Activated T-cell treated with anti-CD3 and anti-CD28 coated beads for 4 hours (primary cell): ENCODE measurements around the gene XKR3.
"Not testable (repeated sequence)": the region's sequence is repeated elsewhere in the genome, so short reads cannot be mapped to it uniquely, and the experiment has no call there.

Experiments
- DNase-seq: peaks from one replicate; pipeline ENCODE4 v3.0.0-alpha.2; 2020

XKR3 gene

DNA sequence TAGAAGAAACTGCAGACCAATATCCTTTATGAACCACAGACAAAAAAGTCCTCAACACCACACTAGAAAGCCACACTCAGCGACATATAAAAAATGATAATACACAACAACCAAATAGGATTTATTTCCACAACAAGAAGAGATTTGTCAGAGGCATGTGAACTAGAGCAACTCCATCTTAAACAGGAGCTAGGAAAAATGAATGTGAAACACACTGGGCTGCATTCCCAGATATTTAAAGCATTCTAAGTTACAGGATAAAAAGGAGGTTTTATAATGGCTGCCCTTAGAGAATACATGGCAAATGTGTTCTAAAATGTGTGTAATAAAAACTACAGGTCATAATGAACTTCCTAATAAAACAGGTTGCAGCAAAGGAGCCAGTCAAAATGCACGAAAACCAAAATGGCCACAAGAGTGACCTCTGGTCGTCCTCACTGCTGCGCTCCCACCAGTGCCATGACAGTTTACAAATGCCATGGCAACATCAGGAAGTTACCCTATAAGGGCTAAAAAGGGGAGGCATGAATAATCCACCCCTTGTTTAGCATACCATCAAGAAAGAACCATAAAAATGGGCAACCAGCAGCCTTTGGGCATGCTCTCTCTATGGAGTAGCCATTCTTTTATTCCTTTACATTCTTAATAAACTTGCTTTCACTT lies 21.8 kb downstream of the XKR3 start:
- DNase-seq, result no peak

DNA sequence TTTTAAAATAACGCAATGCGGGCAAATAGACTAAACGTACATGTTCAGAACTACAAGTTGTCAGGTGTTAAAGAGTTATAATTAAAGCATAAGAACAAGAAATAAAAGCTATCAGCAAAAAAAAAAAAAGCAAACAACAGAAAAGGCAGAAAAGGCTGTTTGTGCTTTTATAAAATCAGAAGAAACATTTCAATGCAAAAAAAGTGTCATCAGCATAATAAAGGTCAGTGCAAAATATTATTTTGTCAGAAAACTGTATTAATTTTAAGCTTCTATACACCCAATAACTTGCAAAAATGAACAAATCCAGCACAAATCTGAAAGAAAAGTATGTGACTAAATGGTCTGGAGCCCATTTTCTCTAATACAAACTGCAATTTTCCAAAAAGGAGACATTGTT lies 23.6 kb downstream of the XKR3 start:
- no peak for DNase-seq

DNA sequence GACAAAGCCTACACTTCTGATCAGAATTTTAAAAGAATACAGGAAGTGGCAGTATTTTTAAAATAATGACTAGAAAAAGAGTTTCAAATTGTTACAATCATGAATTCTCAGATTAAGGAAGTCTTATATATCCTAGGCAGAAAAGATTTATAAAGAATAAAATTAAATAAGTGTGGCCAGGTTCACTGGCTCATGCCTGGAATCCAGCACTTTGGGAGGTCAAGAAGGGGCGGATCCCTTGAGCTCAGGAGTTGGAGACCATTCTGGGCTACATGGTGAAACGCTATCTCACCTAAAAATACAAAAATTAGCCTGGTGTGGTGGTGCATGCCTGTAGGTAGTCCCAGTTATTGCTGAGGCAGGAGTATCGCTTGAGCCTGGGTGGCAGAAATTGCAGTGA lies 24.1 kb downstream of the XKR3 start:
- DNase-seq, result no peak

DNA sequence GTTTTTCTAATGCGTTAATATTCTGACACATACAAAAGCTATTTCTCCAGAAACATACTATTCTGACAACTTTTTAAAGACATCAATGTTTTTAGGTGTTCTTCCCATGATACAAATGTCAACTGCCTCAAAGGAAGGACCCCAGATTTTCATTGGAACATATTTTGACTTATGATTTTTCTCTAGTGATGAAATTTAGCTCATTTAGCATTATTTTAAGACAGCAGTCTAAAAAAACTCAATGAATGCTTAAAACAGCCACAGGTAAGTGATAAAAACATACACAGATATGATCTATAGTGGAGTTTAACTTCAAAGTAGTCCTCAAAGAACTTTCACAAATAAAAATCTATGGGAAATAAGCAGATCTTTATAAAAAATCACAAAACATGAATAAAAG lies 24.9 kb downstream of the XKR3 start:
- DNase-seq, result no peak

DNA sequence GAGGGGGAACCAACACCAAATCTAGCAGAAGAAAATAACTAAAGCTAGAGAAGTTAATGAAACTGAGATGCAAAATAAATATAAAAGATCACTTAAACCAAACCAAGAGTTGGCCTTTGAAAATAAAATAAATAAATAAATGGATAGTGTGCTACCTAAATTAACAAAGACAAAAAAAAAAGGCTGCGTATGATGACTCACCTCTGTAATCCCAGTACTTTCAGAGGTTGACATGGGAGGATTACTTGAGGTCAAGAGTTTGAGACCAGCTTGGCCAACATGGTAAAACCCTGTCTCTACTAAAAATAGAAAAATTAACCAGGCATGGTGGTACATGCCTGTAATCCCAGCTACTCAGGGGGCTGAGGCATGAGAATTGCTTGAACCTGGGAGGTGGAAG lies 29.7 kb downstream of the XKR3 start:
- not testable (repeated sequence) for DNase-seq

DNA sequence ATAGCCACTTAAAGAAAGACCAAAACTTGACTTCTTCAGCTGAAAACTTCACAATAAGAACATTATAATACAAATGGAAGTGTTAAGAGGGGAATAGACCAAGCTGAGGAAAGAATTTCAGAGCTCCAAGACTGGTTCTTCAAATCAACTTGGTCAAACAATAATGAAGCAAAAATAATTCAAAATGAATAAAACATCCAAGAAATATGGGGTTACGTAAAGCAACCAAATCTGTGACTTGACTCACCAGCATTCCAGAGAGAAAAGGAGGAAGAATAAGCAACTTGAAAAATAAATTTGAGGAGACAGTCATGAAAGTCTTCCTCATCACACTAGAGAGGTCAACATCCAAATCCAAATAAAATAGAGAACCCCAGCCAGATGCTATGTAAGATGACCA lies 31.4 kb downstream of the XKR3 start:
- DNase-seq, result no peak

DNA sequence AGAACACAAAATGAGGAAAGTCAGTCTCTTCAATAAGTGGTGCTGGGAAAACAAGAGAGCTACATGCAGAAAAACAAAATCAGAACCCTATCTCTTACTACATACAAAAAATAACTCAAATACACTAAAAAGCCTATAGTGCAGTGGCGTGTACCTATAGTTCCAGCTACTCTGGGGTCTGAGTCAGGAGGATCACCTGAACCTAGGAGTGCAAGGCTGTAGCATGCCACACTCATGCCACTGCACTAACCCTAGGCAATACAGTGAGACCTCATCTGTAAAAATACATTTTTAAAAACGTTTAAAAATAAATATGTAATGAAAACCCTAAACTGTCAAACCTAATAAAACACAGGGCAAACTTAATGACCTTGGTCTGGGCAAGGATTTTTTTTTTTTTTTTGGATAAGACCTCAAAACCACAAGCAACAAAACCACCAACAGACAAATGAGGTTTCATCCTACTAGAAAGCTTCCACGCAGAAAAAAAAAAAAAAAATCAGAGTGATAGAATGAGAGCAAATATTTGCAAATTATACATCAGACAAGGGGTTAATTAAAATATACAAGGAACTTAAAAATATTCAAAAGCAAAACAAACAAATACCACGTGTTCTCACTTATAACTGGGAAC lies 35.2 kb downstream of the XKR3 start:
- DNase-seq, result no peak

DNA sequence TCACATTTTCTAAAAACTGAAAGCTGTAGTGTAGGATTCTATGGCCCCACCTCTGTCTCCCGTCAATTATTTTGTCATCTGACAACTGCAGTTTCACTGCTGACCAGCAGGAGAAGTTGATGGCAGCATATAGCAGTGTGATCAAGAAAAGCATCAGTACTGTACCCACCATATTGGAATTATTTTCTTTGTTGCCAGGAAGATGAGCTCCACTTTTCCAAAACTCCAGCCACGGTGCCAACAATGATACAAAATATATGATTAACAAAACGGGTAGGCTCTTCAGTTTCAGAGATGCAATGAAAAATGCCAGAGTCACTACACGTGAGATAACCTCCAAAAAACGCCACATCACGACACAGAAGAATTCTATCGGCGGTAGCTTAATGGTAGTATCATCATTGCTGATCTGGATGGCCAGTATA lies 41.3 kb downstream of the XKR3 start:
- no peak for DNase-seq

DNA sequence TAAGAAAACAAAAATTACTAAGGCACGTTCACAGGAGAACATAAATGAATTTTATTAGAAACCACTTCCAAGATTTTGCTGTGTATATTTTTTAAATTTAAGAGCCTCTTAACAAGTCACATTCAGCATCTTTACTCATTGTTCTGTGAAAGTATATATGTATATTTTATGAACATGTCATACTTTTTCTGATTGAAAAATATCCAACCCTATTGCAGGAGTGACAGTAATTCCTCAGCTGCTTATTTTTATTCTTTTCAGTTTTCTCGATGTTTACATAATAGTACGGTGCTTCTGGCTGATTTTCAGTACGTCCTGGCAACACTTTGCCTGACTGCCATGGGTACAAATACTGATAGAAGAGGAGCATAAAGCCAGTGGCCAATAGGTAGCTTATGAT lies 41.8 kb downstream of the XKR3 start:
- DNase-seq, result no peak

DNA sequence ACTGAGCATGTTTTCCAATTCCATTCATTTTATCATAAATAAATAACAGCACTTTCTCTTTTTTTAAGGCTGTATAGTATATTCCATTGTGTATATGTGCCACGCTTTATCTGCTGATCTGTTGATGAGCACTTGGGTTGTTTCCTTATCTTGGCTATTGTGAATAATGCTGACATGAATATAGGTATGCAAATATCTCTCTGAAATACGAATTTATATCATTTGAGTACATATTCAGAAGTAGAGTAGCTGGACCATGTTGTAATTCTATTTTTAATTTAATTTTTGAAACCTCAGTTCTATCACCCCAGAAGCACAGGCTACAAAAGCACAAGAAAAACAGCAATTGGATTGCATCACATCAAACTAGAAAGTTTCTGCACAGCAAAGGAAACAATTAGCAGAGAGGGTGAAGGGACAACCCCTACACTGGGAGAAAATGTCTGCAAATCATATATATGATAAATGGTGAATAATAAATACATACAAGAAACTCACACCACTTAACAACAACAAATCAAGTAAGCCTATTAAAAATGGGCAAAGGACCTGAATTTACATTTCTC lies 43.4 kb downstream of the XKR3 start:
- no peak for DNase-seq

DNA sequence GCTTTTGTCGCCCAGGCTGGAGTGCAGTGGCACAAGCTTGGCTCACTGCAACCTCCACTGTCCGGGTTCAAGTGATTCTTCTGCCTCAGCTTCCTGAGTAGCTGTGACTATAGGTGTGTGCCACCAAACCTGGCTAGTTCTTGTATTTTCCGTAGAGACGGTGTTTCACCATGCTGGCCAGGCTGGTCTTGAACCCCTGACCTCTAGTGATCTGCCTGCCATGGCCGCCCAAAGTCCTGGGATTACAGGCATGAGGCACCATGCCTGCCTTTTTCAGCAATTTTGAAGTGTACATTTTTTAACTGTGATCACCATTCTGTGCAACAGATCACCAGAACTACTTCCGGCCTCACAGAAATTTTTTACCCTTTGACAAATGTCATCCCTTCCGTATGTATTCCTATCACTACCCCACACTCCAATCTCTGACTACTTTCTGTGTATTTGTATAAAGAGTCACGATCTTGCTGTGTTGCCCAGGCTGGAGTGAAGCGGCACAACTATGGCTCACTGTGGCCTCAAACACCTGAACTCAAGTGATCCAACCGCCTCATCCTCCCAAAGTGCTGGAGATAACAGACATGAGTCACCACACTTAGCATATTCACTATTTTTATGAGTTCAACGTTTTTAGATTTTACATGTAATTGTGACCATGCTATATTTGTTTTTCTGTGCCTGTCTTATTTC lies 44.0 kb downstream of the XKR3 start:
- no peak for DNase-seq

DNA sequence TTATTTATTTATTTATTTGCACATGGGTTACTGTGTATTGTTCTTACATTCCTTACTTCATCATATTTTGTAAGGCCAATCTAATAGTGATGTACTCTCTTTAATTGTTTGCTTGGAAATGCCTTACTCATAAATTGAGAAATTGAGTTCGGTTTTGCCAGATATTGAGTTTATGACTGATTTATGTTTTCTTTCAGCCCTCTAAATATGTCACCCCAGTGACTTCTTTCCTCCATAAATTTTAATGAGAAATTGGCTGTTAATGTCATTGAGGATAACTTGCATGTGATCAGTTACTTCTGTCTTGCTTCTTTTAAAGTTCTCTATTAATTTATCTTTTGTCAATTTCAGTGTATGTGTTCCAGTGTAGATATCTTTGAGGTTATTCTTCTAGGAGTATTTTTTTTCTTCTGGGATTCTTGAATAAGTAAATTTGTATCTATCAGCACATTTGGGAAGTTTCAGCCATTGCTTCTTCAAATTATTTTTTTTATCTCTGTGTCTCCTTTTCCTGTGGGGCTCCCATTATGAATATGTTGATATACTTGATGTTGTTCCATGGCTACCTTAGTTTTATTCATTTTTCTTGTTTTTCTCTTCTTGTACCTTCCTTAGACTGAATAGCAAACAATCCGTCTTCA lies 47.8 kb downstream of the XKR3 start:
- no peak for DNase-seq

DNA sequence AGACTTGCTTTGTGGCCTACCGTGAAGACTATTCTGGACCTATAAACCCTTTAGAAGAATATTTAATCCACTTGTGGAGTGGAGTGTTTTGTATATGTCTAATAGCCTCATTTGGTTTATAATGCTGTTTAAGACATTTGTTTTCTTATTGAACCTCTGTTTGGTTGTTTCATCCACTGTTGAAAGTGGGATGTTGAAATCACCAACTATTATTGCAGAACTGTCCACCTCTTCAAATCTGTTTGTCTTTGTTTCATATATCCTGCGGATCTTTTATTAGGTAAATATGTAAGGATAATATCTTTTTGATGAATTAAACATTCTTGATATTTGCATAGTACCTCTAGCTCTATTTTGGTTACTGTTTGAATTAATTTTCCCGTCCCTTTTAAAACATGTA lies 49.1 kb downstream of the XKR3 start:
- DNase-seq, result no peak

DNA sequence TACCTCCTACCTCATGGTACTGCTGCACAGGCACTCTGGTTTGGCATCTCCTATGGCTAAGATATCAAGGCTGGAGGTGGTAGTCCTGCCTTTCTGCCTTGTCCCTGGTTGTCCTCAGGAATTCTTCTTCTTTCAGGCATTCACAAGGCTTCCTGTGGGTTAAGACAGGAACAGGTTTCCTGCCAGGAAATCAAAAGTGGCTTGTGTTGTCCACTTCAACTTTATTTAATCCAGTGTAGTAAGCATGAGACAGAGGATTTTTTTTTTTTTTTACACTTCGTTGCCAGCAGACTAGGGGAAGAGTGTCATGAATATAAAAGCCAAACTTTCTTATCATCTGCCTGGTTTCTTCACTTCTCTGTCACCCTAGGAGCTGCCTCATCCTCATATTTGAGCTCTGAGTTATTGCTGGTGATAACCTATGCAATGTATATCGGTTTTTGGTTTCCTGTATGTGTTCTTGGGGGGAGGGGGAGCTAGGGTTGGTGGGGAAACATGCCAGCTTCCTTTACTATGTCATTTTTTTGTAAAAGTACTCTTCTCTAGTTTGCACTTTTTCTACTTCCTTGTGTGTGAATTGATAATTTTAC lies 50.2 kb downstream of the XKR3 start:
- no peak for DNase-seq

DNA sequence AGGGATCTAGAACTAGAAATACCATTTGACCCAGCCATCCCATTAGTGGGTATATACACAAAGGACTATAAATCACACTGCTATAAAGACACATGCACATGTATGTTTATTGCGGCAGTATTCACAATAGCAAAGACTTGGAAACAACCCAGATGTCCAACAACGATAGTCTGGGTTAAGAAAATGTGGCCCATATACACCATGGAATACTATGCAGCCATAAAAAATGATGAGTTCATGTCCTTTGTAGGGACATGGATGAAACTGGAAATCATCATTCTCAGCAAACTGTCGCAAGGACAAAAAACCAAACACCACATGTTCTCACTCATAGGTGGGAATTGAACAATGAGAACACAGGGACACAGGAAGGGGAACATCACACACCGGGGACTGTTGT lies 53.6 kb downstream of the XKR3 start:
- DNase-seq, result not testable (repeated sequence)

DNA sequence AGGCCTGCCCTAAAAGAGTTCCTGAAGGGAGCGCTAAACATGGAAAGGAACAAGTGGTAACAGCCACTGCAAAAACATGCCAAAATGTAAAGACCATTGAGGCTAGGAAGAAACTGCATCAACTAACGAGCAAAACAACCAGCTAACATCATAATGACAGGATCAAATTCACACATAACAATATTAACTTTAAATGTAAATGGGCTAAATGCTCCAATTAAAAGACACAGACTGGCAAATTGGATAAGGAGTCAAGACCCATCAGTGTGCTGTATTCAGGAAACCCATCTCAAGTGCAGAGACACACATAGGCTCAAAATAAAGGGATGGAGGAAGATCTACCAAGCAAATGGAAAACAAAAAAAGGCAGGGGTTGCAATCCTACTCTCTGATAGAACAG lies 57.3 kb downstream of the XKR3 start:
- not testable (repeated sequence) for DNase-seq

DNA sequence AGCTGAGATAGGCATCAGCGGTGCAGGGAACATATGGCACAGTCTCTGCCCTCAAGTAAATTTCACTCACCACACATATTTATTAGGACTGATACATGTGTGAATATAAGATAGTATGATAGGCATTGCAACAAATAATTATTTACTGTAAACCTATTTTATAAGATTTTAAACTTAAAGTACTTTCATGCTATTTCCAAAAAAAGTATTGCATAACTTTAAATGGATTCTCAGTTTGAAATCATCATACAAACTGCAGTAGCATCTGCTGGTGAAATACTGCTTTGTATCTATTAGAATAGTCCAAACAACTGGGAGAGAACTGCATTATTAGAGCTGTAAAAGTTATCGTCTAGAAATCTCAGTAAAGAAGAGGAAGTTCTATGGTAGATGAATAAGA lies 63.0 kb downstream of the XKR3 start:
- not testable (repeated sequence) for DNase-seq

DNA sequence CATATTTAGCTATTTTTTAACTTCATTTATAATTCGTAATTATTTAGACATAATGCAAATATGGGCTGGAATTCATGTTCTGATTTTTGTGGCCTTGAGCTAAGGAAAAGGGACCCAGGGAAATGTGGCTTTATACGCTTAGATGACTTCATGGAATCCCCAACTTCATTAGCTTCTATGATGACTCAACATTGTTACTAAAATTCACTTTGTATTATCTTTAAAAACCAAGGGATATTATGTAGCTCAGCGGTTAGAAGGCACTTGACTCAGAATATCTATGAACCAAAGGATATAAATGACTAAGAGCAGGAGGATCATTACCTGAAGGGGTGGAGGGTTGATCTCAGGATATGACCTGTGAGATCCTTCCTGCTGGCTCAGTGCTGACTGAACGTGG lies 64.8 kb downstream of the XKR3 start:
- DNase-seq, result not testable (repeated sequence)

DNA sequence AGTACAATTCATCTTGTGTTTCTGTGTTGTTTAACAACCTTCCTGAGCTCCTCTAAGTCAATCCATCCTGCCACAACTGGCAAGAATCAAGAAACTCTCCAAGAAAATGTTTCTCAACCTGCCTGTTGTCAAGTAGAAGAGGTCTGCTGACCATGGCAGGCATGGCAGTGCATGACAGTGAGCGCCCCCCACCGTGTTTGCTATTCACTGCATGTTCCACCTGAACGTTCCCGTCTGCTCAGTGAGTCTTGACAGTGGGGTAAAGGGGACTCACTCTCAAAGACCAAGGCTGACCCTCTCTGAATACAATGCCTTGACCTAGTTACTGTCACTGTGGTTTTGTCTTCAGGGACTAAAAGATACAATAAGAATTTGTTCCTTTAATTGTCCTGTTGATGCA lies 75.9 kb downstream of the XKR3 start:
- DNase-seq, result not testable (repeated sequence)

DNA sequence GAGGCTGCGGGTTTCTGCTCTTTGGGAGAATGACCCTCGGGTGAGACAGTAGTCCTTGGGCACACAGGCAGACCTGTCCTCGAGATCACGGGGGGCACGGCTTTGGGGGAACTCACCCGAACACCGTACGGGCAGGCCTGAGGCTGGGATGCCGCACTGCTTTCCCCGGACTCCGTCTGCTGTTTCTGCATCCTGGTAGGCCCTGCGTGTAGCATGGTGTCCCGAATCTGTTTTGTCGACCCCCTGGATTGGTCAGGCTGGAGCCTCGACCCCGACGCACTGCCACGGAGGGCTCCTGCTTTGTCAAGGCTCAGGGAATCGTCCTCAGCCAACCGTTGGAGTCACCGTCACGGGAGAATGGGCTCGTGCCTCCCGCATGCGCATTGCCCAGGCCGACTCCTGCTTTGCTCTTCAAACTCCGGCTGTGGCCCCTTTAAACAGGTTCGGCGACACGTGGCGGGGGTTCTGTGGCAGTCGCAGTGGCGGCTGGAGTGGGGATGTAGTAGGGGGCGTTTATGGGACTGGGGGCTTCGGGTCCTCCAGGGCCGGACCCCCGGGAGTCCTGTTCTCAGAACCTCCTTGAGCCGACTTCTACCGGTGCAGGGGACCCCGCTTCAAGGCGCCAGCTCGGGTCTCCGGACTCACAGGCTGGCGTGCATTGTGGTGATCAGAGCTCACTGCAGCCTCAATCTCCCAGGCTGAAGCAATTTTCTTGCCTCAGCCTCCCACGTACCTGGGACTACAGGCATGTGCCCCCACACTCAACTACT lies 76.9 kb downstream of the XKR3 start:
- not testable (repeated sequence) for DNase-seq

DNA sequence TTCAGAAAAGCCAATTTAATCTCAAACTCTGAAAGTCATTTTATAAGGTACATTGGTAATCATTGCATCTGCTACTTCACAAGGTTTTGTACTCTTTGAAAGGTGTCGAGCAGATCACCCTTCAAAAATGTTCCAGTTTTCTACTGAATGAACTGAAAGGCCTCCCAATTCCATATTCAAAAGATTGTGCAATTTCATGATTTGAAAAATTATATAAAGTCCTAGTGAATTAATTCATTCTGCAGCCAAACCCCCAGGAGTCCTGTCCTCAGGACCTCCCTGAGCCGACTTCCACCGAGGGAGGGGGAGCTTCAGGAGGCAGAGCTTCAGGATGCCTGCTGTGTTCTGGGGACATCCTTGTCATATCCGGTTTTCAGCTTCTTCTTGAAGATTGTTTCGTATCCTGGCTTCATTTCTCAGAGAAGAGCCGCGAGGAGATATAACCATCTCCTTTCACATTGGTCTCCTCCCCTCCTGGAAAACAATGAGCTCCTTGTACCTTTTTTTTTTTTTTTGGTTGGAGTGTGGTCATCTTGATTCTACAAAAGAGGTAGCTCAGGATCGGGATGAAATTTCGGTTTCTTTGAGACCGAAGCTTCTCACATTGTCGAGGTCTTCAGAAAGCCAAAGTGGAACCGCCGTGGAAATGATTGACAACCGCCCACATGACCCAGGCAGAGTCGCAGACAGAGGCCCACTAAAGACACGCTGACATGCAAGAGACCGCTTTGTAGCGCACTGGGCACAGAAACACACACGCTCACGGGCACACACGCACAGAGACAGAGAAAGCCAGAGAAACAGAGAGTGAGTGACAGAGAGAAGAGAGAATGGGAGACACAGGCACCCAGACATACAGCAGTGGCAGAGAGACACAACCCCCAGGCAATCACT lies 77.7 kb downstream of the XKR3 start:
- not testable (repeated sequence) for DNase-seq
